ENCODE results near the gene NSUN7. TPM values are rescaled to one million over a fixed set of nuclear protein-coding genes. Genes with fewer than 3 reads are reported as not detected.

Gene NSUN7
- polyA plus RNA-seq, 1 donor (not counting 4 experiments of a cell fraction or from before 2014, with no cell fraction given) = 0.03 TPM

DNA sequence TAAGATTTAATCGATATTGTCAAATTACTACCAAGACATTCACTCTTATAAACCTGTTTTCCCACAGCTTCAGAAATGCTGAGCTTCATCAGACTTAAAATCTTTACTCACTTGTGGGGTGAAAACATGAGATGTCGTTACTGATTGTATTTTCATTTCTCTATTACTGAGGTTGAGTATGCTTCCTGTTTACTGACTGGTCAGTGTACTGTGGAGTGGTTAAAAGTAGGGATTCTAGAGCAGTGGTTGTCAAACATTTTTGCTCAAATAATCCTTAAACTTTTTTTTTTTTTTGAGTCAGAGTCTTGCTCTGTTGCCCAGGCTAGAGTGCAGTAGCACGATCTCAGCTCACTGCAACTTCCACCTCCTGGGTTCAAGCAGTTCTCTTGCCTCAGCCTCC is 50.3 kb downstream of the NSUN7 start:
- Histone ChIP-seq H3K9ac (ENCODE audit: control insufficient read depth, extremely low read depth, insufficient read depth, low read length) (no peak overlapping the region), H4K20me1 (ENCODE audit: control insufficient read depth, extremely low read depth, insufficient read depth, low read length) (no peaks in the 10 kb centered on the region), H3K4me1 (ENCODE audit: control insufficient read depth, extremely low read depth, insufficient read depth, low read length) (no peaks in the 10 kb centered on the region), H3K27me3 (ENCODE audit: control insufficient read depth, extremely low read depth, insufficient read depth, low read length) (no peaks in the 10 kb centered on the region), H3K79me2 (ENCODE audit: control insufficient read depth, insufficient read depth, low read length) (no peaks in the 10 kb centered on the region), H3K9me1 (ENCODE audit: control insufficient read depth, extremely low read depth, insufficient read depth, low read length) (no peaks in the 10 kb centered on the region), H3K9me3 (ENCODE audit: control insufficient read depth, low read depth, low read length) (no peaks in the 10 kb centered on the region), H3K4me2 (ENCODE audit: control insufficient read depth, extremely low read depth, insufficient read depth, low read depth, low read length) (no peak overlapping the region), H2AFZ (ENCODE audit: control insufficient read depth, low read length) (no peak overlapping the region), H3K36me3 (ENCODE audit: control insufficient read depth in 2 of 2, extremely low read depth in 1 of 2, insufficient read depth in 2 of 2, low read length in 2 of 2) (no peaks in the 10 kb centered on the region), H3K4me3 (ENCODE audit: control insufficient read depth in 2 of 3, extremely low read depth in 1 of 3, insufficient read depth in 2 of 3, low read depth in 1 of 3, low read length in 3 of 3) (no peak overlapping the region), H3K27ac (ENCODE audit: control insufficient read depth, insufficient read depth, low read length) (no peak overlapping the region)
- FAIRE-seq (no peak), DNase-seq (ENCODE audit: low read depth, low spot score) (no peak)
- dilution Hi-C loops (cut with MboI; ENCODE audit: extremely low pct_ligation_motif_present, low sequenced_read_pairs) = no loop called here
- TF ChIP-seq, protein P1, sequence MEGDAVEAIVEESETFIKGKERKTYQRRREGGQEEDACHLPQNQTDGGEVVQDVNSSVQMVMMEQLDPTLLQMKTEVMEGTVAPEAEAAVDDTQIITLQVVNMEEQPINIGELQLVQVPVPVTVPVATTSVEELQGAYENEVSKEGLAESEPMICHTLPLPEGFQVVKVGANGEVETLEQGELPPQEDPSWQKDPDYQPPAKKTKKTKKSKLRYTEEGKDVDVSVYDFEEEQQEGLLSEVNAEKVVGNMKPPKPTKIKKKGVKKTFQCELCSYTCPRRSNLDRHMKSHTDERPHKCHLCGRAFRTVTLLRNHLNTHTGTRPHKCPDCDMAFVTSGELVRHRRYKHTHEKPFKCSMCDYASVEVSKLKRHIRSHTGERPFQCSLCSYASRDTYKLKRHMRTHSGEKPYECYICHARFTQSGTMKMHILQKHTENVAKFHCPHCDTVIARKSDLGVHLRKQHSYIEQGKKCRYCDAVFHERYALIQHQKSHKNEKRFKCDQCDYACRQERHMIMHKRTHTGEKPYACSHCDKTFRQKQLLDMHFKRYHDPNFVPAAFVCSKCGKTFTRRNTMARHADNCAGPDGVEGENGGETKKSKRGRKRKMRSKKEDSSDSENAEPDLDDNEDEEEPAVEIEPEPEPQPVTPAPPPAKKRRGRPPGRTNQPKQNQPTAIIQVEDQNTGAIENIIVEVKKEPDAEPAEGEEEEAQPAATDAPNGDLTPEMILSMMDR (optimal IDR thresholded peaks at IDR 0.05 in 1 of 3, IDR thresholded peaks at IDR 0.05 in 1 of 3, conservative IDR thresholded peaks at IDR 0.05 in 1 of 3; ENCODE audit: extremely low read depth in 1 of 3, insufficient read depth in 2 of 3, low read length in 3 of 3) = no peak
- no peak for TF ChIP-seq EZH2 (IDR thresholded peaks at IDR 0.05; ENCODE audit: low read length)

DNA sequence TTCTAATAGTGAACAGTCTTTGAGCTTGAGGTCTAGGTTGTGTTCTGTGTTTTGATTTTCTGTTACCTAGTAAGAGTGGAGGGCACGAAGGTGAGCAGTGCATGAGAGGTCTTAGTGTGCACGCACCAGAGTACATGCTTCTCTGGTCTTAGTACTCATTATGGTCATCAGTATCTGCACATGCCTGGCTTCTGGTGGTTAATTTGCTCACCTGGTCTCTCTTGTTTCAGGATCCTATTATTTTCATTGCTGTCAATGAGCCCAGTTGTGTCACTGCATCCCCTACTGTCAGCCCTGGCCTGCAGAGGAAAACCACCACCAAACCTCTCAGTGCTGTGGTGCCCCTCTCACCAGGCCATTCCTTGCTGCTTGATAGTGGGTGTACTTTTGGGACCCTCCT is 54.8 kb downstream of the NSUN7 start:
- Histone ChIP-seq H3K36me3 (ENCODE audit: control insufficient read depth in 2 of 2, extremely low read depth in 1 of 2, insufficient read depth in 2 of 2, low read length in 2 of 2) (no peaks in the 10 kb centered on the region), H3K9ac (ENCODE audit: control insufficient read depth, extremely low read depth, insufficient read depth, low read length) (no peak overlapping the region), H3K4me1 (ENCODE audit: control insufficient read depth, extremely low read depth, insufficient read depth, low read length) (no peaks in the 10 kb centered on the region), H3K27me3 (ENCODE audit: control insufficient read depth, extremely low read depth, insufficient read depth, low read length) (no peaks in the 10 kb centered on the region), H4K20me1 (ENCODE audit: control insufficient read depth, extremely low read depth, insufficient read depth, low read length) (no peaks in the 10 kb centered on the region), H3K4me2 (ENCODE audit: control insufficient read depth, extremely low read depth, insufficient read depth, low read depth, low read length) (no peak overlapping the region), H3K79me2 (ENCODE audit: control insufficient read depth, insufficient read depth, low read length) (no peaks in the 10 kb centered on the region), H2AFZ (ENCODE audit: control insufficient read depth, low read length) (no peak overlapping the region), H3K9me3 (ENCODE audit: control insufficient read depth, low read depth, low read length) (no peaks in the 10 kb centered on the region), H3K9me1 (ENCODE audit: control insufficient read depth, extremely low read depth, insufficient read depth, low read length) (no peaks in the 10 kb centered on the region), H3K4me3 (ENCODE audit: control insufficient read depth in 2 of 3, extremely low read depth in 1 of 3, insufficient read depth in 2 of 3, low read depth in 1 of 3, low read length in 3 of 3) (no peak overlapping the region), H3K27ac (ENCODE audit: control insufficient read depth, insufficient read depth, low read length) (no peak overlapping the region)
- TF ChIP-seq, protein P1 (optimal IDR thresholded peaks at IDR 0.05 in 1 of 3, IDR thresholded peaks at IDR 0.05 in 1 of 3, conservative IDR thresholded peaks at IDR 0.05 in 1 of 3; ENCODE audit: extremely low read depth in 1 of 3, insufficient read depth in 2 of 3, low read length in 3 of 3) = no peak
- TF ChIP-seq EZH2 (IDR thresholded peaks at IDR 0.05; ENCODE audit: low read length) = no peak
- DNase-seq (ENCODE audit: low read depth, low spot score) = no peak
- FAIRE-seq = no peak
- dilution Hi-C loops (cut with MboI; ENCODE audit: extremely low pct_ligation_motif_present, low sequenced_read_pairs) = no loop called here

Data from keratinocyte (primary cell).